ENCODE data around the gene CNTNAP5. TPM values are rescaled to one million over a fixed set of nuclear protein-coding genes. Genes with fewer than 3 reads are reported as not detected.

CNTNAP5 gene
- total RNA-seq, 1 experiment from 2014 or later: 0.78 TPM

DNA sequence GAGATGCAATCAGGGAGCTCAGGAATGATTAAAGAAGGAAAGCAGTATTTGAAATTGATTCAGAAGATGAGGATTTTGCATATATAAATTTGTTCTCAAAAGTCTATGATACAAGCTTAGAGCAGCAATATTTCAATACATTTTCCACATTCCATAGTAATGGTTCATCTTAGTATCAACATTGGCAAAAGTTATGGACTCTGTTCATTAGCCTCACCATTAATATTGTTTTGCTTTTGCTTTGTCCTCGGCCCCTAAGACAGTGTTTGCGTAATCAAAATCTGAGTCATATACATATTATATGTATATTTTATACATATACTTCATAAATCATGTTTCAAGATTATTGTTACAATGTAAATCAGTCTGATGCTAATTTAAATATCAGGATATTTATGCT lies 176.6 kb downstream of the CNTNAP5 start:
- H3K36me3 ChIP-seq (ENCODE audit: insufficient read depth, low read length): no peaks in the 10 kb centered on the region
- H2AFZ ChIP-seq (ENCODE audit: low read length): no peak overlapping the region

DNA sequence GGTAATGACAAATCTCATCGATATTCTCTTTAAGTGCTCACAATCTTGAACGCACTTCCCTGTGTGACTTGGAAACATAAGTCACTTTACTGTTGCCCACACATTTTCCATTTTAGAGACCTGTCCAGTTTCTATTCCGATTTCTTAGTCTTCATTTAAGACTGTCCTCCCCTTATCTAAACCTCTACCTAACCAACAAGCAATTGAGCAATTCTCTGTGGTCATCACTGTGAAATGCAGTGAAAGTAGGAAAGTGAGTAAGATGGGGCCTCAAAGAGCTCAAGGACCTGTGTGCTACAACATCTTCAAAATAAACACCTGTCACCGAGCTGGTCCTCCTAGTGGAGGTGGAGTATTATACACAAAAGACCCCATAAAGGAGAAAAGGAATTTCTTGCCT lies 184.4 kb downstream of the CNTNAP5 start:
- H3K4me1 ChIP-seq (ENCODE audit: low read length): peaks cover 12% of the 10 kb centered on the region
- no peaks in the 10 kb centered on the region for H3K27me3 ChIP-seq (ENCODE audit: low read length)
- H3K9ac ChIP-seq (ENCODE audit: low read length): no peak overlapping the region
- H3K36me3 ChIP-seq (ENCODE audit: insufficient read depth, low read length): no peaks in the 10 kb centered on the region
- no peaks in the 10 kb centered on the region for H3K9me2 ChIP-seq (replicated peaks; ENCODE audit: insufficient read depth, low read length)
- H3K4me3 ChIP-seq (ENCODE audit: low read length): no peak overlapping the region
- H4K20me1 ChIP-seq (ENCODE audit: insufficient read depth, low read depth, low read length): no peaks in the 10 kb centered on the region
- H2AFZ ChIP-seq (ENCODE audit: low read length): no peak overlapping the region
- no peak overlapping the region for H3K4me2 ChIP-seq (ENCODE audit: low read depth, low read length, poor library complexity, severe bottlenecking)
- no peaks in the 10 kb centered on the region for H3K9me3 ChIP-seq (ENCODE audit: low read length)
- H3K27ac ChIP-seq (ENCODE audit: low read length): no peak overlapping the region
- no peak for DNase-seq
- no peaks in the 10 kb centered on the region for H3K79me2 ChIP-seq (ENCODE audit: low read length)

More for the DNA sequence above, 176.6 kb downstream of the CNTNAP5 start:
- DNase-seq: no peak
- Histone ChIP-seq H3K9me3 (ENCODE audit: low read length) (no peaks in the 10 kb centered on the region), H3K9ac (ENCODE audit: low read length) (no peak overlapping the region), H3K4me2 (ENCODE audit: low read depth, low read length, poor library complexity, severe bottlenecking) (no peak overlapping the region), H3K9me2 (replicated peaks; ENCODE audit: insufficient read depth, low read length) (no peaks in the 10 kb centered on the region), H3K27ac (ENCODE audit: low read length) (no peak overlapping the region), H4K20me1 (ENCODE audit: insufficient read depth, low read depth, low read length) (no peaks in the 10 kb centered on the region), H3K27me3 (ENCODE audit: low read length) (no peaks in the 10 kb centered on the region), H3K79me2 (ENCODE audit: low read length) (no peaks in the 10 kb centered on the region), H3K4me1 (ENCODE audit: low read length) (peaks cover 30% of the 10 kb centered on the region), H3K4me3 (ENCODE audit: low read length) (no peak overlapping the region)

DNA sequence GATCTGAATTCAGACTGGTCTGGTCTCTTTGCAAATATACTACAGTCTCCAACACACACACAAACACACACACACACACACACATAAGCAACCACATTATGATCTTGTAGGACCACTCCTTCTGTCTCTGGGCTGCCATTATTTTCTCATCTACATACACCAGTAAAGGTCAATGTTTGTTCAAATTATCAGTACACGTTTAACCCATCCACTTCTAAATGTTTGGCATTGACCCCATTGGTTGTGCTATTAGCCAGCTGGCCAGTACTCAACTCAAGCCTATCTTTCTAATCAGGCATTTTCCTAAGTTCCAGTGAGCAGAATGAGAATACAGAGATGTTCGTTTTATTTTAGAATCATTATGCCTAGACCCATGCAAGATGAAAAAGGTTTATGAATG lies 186.4 kb downstream of the CNTNAP5 start:
- Histone ChIP-seq H3K4me3 (ENCODE audit: low read length) (no peak overlapping the region), H3K79me2 (ENCODE audit: low read length) (no peaks in the 10 kb centered on the region), H3K27me3 (ENCODE audit: low read length) (no peaks in the 10 kb centered on the region), H3K9ac (ENCODE audit: low read length) (no peak overlapping the region), H3K9me2 (replicated peaks; ENCODE audit: insufficient read depth, low read length) (no peaks in the 10 kb centered on the region), H3K4me1 (ENCODE audit: low read length) (peaks cover 12% of the 10 kb centered on the region), H3K9me3 (ENCODE audit: low read length) (no peaks in the 10 kb centered on the region), H3K4me2 (ENCODE audit: low read depth, low read length, poor library complexity, severe bottlenecking) (no peak overlapping the region), H3K36me3 (ENCODE audit: insufficient read depth, low read length) (no peaks in the 10 kb centered on the region), H4K20me1 (ENCODE audit: insufficient read depth, low read depth, low read length) (no peaks in the 10 kb centered on the region), H3K27ac (ENCODE audit: low read length) (no peak overlapping the region), H2AFZ (ENCODE audit: low read length) (no peak overlapping the region)
- no peak for DNase-seq

DNA sequence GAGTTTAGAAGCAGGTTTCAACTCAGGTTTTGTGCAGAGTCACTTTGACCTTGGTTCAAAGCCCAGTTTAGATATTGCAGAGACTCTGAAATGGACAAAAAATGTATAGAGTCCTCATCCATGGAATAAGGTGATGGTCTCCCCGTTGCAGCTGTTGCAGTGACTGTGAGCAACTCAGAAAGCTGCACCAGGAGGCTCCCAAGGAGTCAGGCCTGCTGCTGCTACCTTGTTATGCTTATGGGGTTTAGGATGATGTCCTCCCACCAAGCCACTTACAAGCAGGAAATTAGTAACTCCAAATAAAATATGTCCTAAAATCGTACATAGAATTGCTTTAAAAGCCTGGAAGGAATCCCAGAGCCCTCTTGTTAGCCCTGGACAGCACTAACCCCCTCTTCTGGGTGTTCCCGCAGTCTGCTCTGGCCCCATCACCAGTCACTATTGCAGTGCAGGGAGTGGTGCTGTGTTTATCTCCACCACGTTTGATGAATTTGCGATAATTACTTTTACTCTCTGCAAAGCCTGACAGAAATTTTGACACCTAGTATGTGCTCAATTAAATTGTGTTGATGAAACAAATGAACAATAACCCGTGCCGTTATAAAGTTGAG lies 189.0 kb downstream of the CNTNAP5 start:
- no peak overlapping the region for H3K4me3 ChIP-seq (ENCODE audit: low read length)
- H4K20me1 ChIP-seq (ENCODE audit: insufficient read depth, low read depth, low read length): no peaks in the 10 kb centered on the region
- H3K36me3 ChIP-seq (ENCODE audit: insufficient read depth, low read length): no peaks in the 10 kb centered on the region
- 0 out of 2 replicates have a peak, but pooled peaks cover 2% of the 10 kb centered on the region for H3K4me1 ChIP-seq (ENCODE audit: low read length)
- no peaks in the 10 kb centered on the region for H3K9me3 ChIP-seq (ENCODE audit: low read length)
- no peaks in the 10 kb centered on the region for H3K27me3 ChIP-seq (ENCODE audit: low read length)
- no peak for DNase-seq
- H2AFZ ChIP-seq (ENCODE audit: low read length): peak overlapping the region; percentile 35; the same call in 1 of the 2 replicates
- no peak overlapping the region for H3K4me2 ChIP-seq (ENCODE audit: low read depth, low read length, poor library complexity, severe bottlenecking)
- H3K9ac ChIP-seq (ENCODE audit: low read length): no peak overlapping the region
- H3K79me2 ChIP-seq (ENCODE audit: low read length): no peaks in the 10 kb centered on the region
- no peak overlapping the region for H3K27ac ChIP-seq (ENCODE audit: low read length)
- no peaks in the 10 kb centered on the region for H3K9me2 ChIP-seq (replicated peaks; ENCODE audit: insufficient read depth, low read length)

DNA sequence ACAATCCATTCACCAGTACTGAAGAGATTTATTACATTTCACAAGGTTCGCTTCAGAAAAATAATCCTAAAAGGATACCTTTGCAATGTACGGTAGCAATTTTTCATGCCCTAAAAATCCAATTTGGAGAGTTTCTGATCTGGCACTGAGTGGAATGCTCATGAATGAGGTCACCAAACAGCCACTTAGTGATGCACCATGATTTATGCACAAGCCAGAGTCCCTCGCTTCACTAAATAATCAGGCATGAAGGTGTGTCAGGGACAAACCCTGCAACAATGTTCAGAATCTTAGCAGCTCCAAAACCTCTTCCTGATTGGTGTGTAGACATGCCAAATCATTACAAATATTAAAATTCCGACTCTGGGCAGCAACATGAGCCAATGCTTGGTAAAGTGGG lies 221.1 kb downstream of the CNTNAP5 start:
- Histone ChIP-seq H3K79me2 (ENCODE audit: low read length) (no peaks in the 10 kb centered on the region), H2AFZ (ENCODE audit: low read length) (no peak overlapping the region), H3K27ac (ENCODE audit: low read length) (no peak overlapping the region), H4K20me1 (ENCODE audit: insufficient read depth, low read depth, low read length) (no peaks in the 10 kb centered on the region), H3K9me2 (replicated peaks; ENCODE audit: insufficient read depth, low read length) (no peaks in the 10 kb centered on the region), H3K36me3 (ENCODE audit: insufficient read depth, low read length) (no peaks in the 10 kb centered on the region), H3K27me3 (ENCODE audit: low read length) (no peaks in the 10 kb centered on the region), H3K9me3 (ENCODE audit: low read length) (no peaks in the 10 kb centered on the region), H3K4me2 (ENCODE audit: low read depth, low read length, poor library complexity, severe bottlenecking) (no peak overlapping the region), H3K4me3 (ENCODE audit: low read length) (no peak overlapping the region), H3K4me1 (ENCODE audit: low read length) (peaks cover 15% of the 10 kb centered on the region), H3K9ac (ENCODE audit: low read length) (no peak overlapping the region)
- no peak for DNase-seq

DNA sequence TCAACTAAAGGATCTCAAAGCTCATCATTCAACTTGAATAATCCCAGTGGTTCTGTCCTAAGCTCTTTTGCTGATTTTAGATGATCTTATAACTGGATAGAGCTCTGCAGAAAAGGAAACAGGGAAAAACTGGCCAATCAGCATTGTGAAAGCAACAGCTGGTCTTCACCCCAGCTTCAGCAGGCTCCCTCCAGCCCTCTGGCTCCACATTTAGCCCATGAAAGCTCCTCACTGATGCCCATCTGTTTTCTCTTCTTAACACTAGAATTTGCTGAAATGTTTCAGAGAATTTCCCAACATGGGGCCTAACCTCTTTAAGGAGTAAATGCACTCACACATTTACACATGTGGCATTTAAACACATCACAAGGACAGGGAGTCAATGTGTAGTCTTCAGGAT lies 223.3 kb downstream of the CNTNAP5 start:
- H3K9ac ChIP-seq (ENCODE audit: low read length): no peak overlapping the region
- no peak overlapping the region for H3K4me3 ChIP-seq (ENCODE audit: low read length)
- H3K9me2 ChIP-seq (replicated peaks; ENCODE audit: insufficient read depth, low read length): no peaks in the 10 kb centered on the region

DNA sequence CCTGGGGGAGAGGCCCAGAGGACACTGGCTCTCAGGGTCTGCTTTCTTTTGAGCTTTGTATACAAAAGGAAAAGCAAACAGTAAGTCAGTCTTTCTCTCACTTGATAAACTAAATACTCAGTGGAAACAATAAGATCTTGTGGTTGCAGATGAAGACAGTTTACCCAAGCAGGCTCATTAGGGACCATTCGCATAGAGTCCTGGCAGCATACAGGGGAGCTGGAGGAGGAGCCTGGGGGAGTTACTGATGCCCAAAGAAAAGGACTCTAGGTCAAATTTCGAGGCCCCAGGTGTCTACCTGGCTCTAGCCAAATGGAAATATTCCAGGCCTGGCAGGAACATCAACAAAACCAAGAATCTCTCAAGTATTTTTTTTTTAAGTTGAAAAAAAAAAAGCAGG lies 225.3 kb downstream of the CNTNAP5 start:
- Histone ChIP-seq H3K79me2 (ENCODE audit: low read length) (no peaks in the 10 kb centered on the region), H3K4me1 (ENCODE audit: low read length) (peaks cover 21% of the 10 kb centered on the region), H3K36me3 (ENCODE audit: insufficient read depth, low read length) (no peaks in the 10 kb centered on the region), H3K9me2 (replicated peaks; ENCODE audit: insufficient read depth, low read length) (no peaks in the 10 kb centered on the region), H4K20me1 (ENCODE audit: insufficient read depth, low read depth, low read length) (no peaks in the 10 kb centered on the region), H2AFZ (ENCODE audit: low read length) (peak overlapping the region; percentile 87), H3K4me2 (ENCODE audit: low read depth, low read length, poor library complexity, severe bottlenecking) (peak overlapping the region; percentile 24), H3K27ac (ENCODE audit: low read length) (no peak overlapping the region), H3K4me3 (ENCODE audit: low read length) (no peak overlapping the region), H3K27me3 (ENCODE audit: low read length) (no peaks in the 10 kb centered on the region), H3K9me3 (ENCODE audit: low read length) (no peaks in the 10 kb centered on the region), H3K9ac (ENCODE audit: low read length) (no peak overlapping the region)
- no peak for DNase-seq

More for the DNA sequence above, 223.3 kb downstream of the CNTNAP5 start:
- Histone ChIP-seq H3K4me1 (ENCODE audit: low read length) (peaks cover 21% of the 10 kb centered on the region), H3K9me3 (ENCODE audit: low read length) (no peaks in the 10 kb centered on the region), H2AFZ (ENCODE audit: low read length) (0 out of 2 replicates have a peak overlapping the region, but pooled peaks have one; percentile 11), H3K4me2 (ENCODE audit: low read depth, low read length, poor library complexity, severe bottlenecking) (no peak overlapping the region), H4K20me1 (ENCODE audit: insufficient read depth, low read depth, low read length) (no peaks in the 10 kb centered on the region), H3K79me2 (ENCODE audit: low read length) (no peaks in the 10 kb centered on the region), H3K27ac (ENCODE audit: low read length) (no peak overlapping the region), H3K36me3 (ENCODE audit: insufficient read depth, low read length) (no peaks in the 10 kb centered on the region), H3K27me3 (ENCODE audit: low read length) (no peaks in the 10 kb centered on the region)
- DNase-seq: no peak

DNA sequence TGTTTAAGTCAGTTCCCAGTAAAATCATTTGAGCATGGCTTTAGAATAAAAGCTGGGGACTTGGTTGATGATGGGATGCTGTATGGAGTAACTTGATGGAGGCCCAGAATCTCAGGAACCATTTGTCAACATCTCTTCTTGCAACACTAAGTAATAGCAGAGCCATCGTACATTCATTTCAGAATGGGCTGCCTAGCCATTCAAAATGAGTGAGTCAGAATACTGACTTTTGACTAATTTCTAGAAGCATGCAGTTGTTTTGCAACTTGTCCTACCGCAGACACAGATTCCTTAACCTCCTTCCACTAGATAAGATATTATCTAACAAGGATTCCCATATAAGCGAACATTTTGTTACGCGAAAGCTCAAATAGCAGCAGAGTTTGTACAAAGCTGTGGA lies 229.5 kb downstream of the CNTNAP5 start:
- Histone ChIP-seq H4K20me1 (ENCODE audit: insufficient read depth, low read depth, low read length) (no peaks in the 10 kb centered on the region), H3K9me3 (ENCODE audit: low read length) (no peaks in the 10 kb centered on the region), H2AFZ (ENCODE audit: low read length) (0 out of 2 replicates have a peak overlapping the region, but pooled peaks have one; percentile 1), H3K4me3 (ENCODE audit: low read length) (no peak overlapping the region), H3K79me2 (ENCODE audit: low read length) (no peaks in the 10 kb centered on the region), H3K9me2 (replicated peaks; ENCODE audit: insufficient read depth, low read length) (no peaks in the 10 kb centered on the region), H3K27me3 (ENCODE audit: low read length) (no peaks in the 10 kb centered on the region), H3K9ac (ENCODE audit: low read length) (no peak overlapping the region), H3K27ac (ENCODE audit: low read length) (no peak overlapping the region), H3K4me2 (ENCODE audit: low read depth, low read length, poor library complexity, severe bottlenecking) (no peak overlapping the region), H3K36me3 (ENCODE audit: insufficient read depth, low read length) (no peaks in the 10 kb centered on the region), H3K4me1 (ENCODE audit: low read length) (peaks cover 50% of the 10 kb centered on the region)
- DNase-seq: no peak
